ENCODE measurements around the gene KRTAP21-3.

KRTAP21-3 gene

DNA sequence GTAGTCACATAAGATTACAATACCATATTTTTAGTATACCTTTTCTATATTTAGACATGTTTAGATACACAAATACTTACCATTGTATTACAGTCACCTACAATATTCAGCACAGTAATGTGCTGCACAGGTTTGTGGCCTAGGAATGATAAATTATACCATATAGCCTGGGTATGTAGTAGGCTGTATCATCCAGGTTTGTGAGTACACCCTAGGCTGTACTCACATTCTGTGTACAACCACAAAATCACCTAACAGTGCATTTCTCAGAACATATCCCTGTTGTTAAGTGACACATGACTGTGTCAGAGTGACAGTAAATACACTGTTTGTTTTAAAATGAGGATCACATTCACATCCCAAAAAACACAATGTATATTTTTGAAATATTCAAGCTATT lies 11.2 kb downstream of the KRTAP21-3 start:
- TF ChIP-seq, protein P1, sequence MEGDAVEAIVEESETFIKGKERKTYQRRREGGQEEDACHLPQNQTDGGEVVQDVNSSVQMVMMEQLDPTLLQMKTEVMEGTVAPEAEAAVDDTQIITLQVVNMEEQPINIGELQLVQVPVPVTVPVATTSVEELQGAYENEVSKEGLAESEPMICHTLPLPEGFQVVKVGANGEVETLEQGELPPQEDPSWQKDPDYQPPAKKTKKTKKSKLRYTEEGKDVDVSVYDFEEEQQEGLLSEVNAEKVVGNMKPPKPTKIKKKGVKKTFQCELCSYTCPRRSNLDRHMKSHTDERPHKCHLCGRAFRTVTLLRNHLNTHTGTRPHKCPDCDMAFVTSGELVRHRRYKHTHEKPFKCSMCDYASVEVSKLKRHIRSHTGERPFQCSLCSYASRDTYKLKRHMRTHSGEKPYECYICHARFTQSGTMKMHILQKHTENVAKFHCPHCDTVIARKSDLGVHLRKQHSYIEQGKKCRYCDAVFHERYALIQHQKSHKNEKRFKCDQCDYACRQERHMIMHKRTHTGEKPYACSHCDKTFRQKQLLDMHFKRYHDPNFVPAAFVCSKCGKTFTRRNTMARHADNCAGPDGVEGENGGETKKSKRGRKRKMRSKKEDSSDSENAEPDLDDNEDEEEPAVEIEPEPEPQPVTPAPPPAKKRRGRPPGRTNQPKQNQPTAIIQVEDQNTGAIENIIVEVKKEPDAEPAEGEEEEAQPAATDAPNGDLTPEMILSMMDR (IDR thresholded peaks at IDR 0.05; ENCODE audit: low read depth, low read length, missing control alignments) = no peak
- DNase-seq (ENCODE audit: low read depth) = no peak
- no peak overlapping the region for H3K4me3 ChIP-seq (ENCODE audit: low read depth, low read length)
- in situ Hi-C loops (cut with HindIII; ENCODE audit: low sequenced_read_pairs) = no loop called here

DNA sequence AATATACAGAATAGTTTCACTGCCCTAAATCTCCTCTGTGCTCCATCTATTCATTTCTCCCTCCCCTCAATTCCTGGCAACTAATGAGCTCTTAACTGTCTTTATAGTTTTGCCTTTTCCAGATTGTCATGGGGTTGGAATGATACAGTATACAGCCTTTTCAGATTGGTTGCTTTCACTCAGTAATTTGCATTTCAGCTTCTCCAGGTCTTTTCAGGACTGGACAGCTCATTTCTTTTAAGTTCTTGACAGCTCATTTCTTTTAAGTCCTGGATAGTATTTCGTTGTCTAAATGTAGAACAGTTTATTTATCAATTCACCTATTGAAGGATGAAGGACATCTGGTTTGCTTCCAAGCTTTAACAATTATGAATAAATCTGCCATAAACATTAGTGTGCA lies 22.6 kb downstream of the KRTAP21-3 start:
- no peak for DNase-seq (ENCODE audit: low read depth)
- TF ChIP-seq, protein P1 (IDR thresholded peaks at IDR 0.05; ENCODE audit: low read depth, low read length, missing control alignments) = no peak
- no peak overlapping the region for H3K4me3 ChIP-seq (ENCODE audit: low read depth, low read length)
- in situ Hi-C loops (cut with HindIII; ENCODE audit: low sequenced_read_pairs) = no loop called here

GRCh38 chr21:30689822-30690221 lies 28.8 kb downstream of the KRTAP21-3 start:
- no peak for DNase-seq (ENCODE audit: low read depth)
- in situ Hi-C loops (cut with HindIII; ENCODE audit: low sequenced_read_pairs) = no loop called here
- TF ChIP-seq, protein P1 (IDR thresholded peaks at IDR 0.05; ENCODE audit: low read depth, low read length, missing control alignments) = no peak
- no peak overlapping the region for H3K4me3 ChIP-seq (ENCODE audit: low read depth, low read length)

GRCh38 chr21:30684506-30684905 lies 34.1 kb downstream of the KRTAP21-3 start:
- TF ChIP-seq, protein P1 (IDR thresholded peaks at IDR 0.05; ENCODE audit: low read depth, low read length, missing control alignments) = no peak
- DNase-seq (ENCODE audit: low read depth) = no peak
- no peak overlapping the region for H3K4me3 ChIP-seq (ENCODE audit: low read depth, low read length)
- in situ Hi-C loops (cut with HindIII; ENCODE audit: low sequenced_read_pairs) = no loop called here

DNA sequence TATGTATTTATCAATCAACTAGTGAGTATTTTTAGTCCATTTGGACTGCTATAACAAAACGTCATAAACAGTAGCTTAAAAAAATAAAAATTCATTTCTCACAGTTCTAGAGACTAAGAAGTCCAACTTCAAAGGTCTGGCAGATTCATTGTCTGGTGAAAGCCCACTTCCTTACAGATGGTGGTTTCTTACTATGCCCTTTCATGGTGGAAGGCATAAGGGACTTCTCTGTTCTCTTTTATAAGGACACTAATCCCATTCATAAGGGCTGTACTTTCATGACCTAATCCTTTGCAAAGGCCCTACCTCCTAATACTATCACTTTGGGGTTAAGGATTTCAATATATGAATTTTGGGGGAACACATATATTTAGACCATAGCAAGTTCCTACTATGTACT lies 38.0 kb downstream of the KRTAP21-3 start:
- TF ChIP-seq, protein P1 (IDR thresholded peaks at IDR 0.05; ENCODE audit: low read depth, low read length, missing control alignments) = no peak
- in situ Hi-C loops (cut with HindIII; ENCODE audit: low sequenced_read_pairs) = no loop called here
- H3K4me3 ChIP-seq (ENCODE audit: low read depth, low read length) = no peak overlapping the region
- DNase-seq (ENCODE audit: low read depth) = no peak

- in situ Hi-C loops (cut with HindIII; ENCODE audit: low sequenced_read_pairs) = no loop called here
- no peak overlapping the region for H3K4me3 ChIP-seq (ENCODE audit: low read depth, low read length)
- DNase-seq (ENCODE audit: low read depth) = no peak
- TF ChIP-seq, protein P1 (IDR thresholded peaks at IDR 0.05; ENCODE audit: low read depth, low read length, missing control alignments) = no peak
Measured at GRCh38 chr21:30676737-30677136, 41.8 kb downstream of the KRTAP21-3 start.

- no peak overlapping the region for H3K4me3 ChIP-seq (ENCODE audit: low read depth, low read length)
- no peak for DNase-seq (ENCODE audit: low read depth)
- in situ Hi-C loops (cut with HindIII; ENCODE audit: low sequenced_read_pairs) = no loop called here
- TF ChIP-seq, protein P1 (IDR thresholded peaks at IDR 0.05; ENCODE audit: low read depth, low read length, missing control alignments) = no peak
Measured at GRCh38 chr21:30674312-30674711, 44.3 kb downstream of the KRTAP21-3 start.

Data from astrocyte of the cerebellum (primary cell).